SK-N-SH (cell line): ENCODE results near the gene NAV2. TPM values are rescaled to one million over a fixed set of nuclear protein-coding genes. Genes with fewer than 3 reads are reported as not detected.
A peak's percentile ranks its signal among the peaks of the same experiment; 100 is the strongest.

Experiments
- CTCF ChIA-PET: fragments of 300-600, 350-600 bp; formaldehyde crosslinking; extraction: SDS; loops from one replicate; lab custom pipeline; 2021; lab: Yijun Ruan, JAX
- POLR2A ChIA-PET: fragments of 350-600 bp; sonication (Branson Sonifier 250); formaldehyde crosslinking; extraction: SDS; loops from one replicate; lab custom pipeline; 2020; ENCODE audit warnings: antibody characterized with exemption, inconsistent platforms; lab: Yijun Ruan, JAX
- DNase-seq: peaks from one replicate; pipeline ENCODE4 v3.0.0; 2012
- H2AFZ ChIP-seq: fragments of 200-600 bp; sonication (generic); 2 replicates; pipeline ENCODE4 v1.8.1; 2016; ENCODE audit warnings: antibody characterized with exemption, mild to moderate bottlenecking, low read depth
- H3F3A ChIP-seq: fragments of 200-600 bp; sonication (generic); replicated peaks from 2 replicates; pipeline ENCODE3; 2016; ENCODE audit warnings: antibody characterized with exemption, mild to moderate bottlenecking; ENCODE audit not compliant: insufficient read depth
- H3K27ac ChIP-seq, 2 experiments: fragments of 200-500 bp in 1 of 2; fragments of 200-600 bp in 1 of 2; sonication (Bioruptor generic) in 1 of 2; sonication (generic), shearing (Covaris generic) in 1 of 2; 2 replicates each; pipeline versions ENCODE4 v1.5.1 to v1.6.1; 2014 to 2016; ENCODE audit warnings: low read depth in 2 of 2, inconsistent platforms in 1 of 2, low read length in 1 of 2, mild to moderate bottlenecking in 1 of 2, mixed read lengths in 1 of 2
- H3K27me3 ChIP-seq: fragments of 200-600 bp; sonication (generic), shearing (Covaris generic); 2 replicates; pipeline ENCODE4 v1.6.1; 2016; ENCODE audit warnings: mixed run types; ENCODE audit not compliant: insufficient read depth
- H3K36me3 ChIP-seq, 2 experiments: fragments of 200-500 bp in 1 of 2; fragments of 200-600 bp in 1 of 2; sonication (Bioruptor generic) in 1 of 2; sonication (generic) in 1 of 2; replicated peaks in 1 of 2; 2 replicates each; pipeline versions ENCODE3 to v1.5.1; 2014 to 2016; ENCODE audit warnings: low read length in 1 of 2, mild to moderate bottlenecking in 1 of 2; ENCODE audit not compliant: insufficient read depth in 2 of 2, control insufficient read depth in 1 of 2
- H3K4me1 ChIP-seq, 2 experiments: fragments of 200-500 bp in 1 of 2; fragments of 200-600 bp in 1 of 2; sonication (Bioruptor generic) in 1 of 2; sonication (generic), shearing (Covaris generic) in 1 of 2; 2 replicates each; pipeline versions ENCODE4 v1.5.1 to v1.6.1; 2014 to 2016; ENCODE audit warnings: low read depth in 1 of 2, low read length in 1 of 2, mixed run types in 1 of 2; ENCODE audit not compliant: insufficient read depth in 2 of 2, control insufficient read depth in 1 of 2
- H3K4me2 ChIP-seq: fragments of 200-600 bp; sonication (generic), shearing (Covaris generic); 2 replicates; pipeline ENCODE4 v1.6.1; 2017; ENCODE audit warnings: mixed run types
- H3K4me3 ChIP-seq, 2 experiments: fragments of 200-500 bp in 1 of 2; fragments of 200-600 bp in 1 of 2; sonication (Bioruptor generic) in 1 of 2; sonication (generic), shearing (Covaris generic) in 1 of 2; 2 replicates each; pipeline versions ENCODE4 v1.5.1 to v1.8.1; 2014 to 2016; ENCODE audit warnings: low read depth in 2 of 2, inconsistent platforms in 1 of 2, low read length in 1 of 2, mild to moderate bottlenecking in 1 of 2, mixed read lengths in 1 of 2, moderate library complexity in 1 of 2
- H3K79me2 ChIP-seq: fragments of 200-600 bp; sonication (generic); 2 replicates; pipeline ENCODE4 v1.8.1; 2017; ENCODE audit warnings: mild to moderate bottlenecking; ENCODE audit not compliant: insufficient read depth
- H3K9ac ChIP-seq: fragments of 200-600 bp; sonication (generic); 2 replicates; pipeline ENCODE4 v1.6.1; 2017; ENCODE audit warnings: mixed run types
- H3K9me2 ChIP-seq: fragments of 200-600 bp; sonication (generic); 2 replicates; pipeline ENCODE4 v1.6.1; 2017; ENCODE audit warnings: mixed run types
- H3K9me3 ChIP-seq: fragments of 200-600 bp; sonication (generic); 2 replicates; pipeline ENCODE4 v1.6.1; 2017; ENCODE audit warnings: mixed run types, mild to moderate bottlenecking, moderate library complexity
- H4K20me1 ChIP-seq: fragments of 200-600 bp; sonication (generic); 2 replicates; pipeline ENCODE4 v1.6.1; 2017; ENCODE audit warnings: mild to moderate bottlenecking, mixed run types; ENCODE audit not compliant: insufficient read depth
- CHD2 ChIP-seq: fragments of 150-350 bp; IDR thresholded peaks from 2 replicates; pipeline ENCODE4 v1.6.1; 2018; ENCODE audit warnings: low read length; ENCODE audit not compliant: partially characterized antibody
- CTCF ChIP-seq: fragments of 200-600 bp; sonication (generic); IDR thresholded peaks from 2 replicates; pipeline ENCODE4 v1.6.1; 2017; ENCODE audit warnings: antibody characterized with exemption, mild to moderate bottlenecking, moderate library complexity
- ELF1 ChIP-seq: IDR thresholded peaks from 2 replicates; pipeline ENCODE4 v1.4.0; 2012
- EP300 ChIP-seq, 2 experiments: IDR thresholded peaks; 2 replicates each; pipeline versions ENCODE4 v1.4.0 to v1.6.1; 2012; ENCODE audit warnings: borderline replicate concordance in 1 of 2, low read depth in 1 of 2, low read length in 1 of 2
- FOSL2 ChIP-seq: IDR thresholded peaks from 2 replicates; pipeline ENCODE4 v1.4.0; 2012; ENCODE audit warnings: low read depth, mild to moderate bottlenecking, moderate library complexity, borderline replicate concordance
- FOXJ3 ChIP-seq: sonication (generic); formaldehyde crosslinking; IDR thresholded peaks from 2 replicates; pipeline ENCODE4 v1.5.1; 2020; ENCODE audit warnings: mild to moderate bottlenecking, missing genetic modification reagents
- GABPA ChIP-seq: IDR thresholded peaks from 2 replicates; pipeline ENCODE4 v1.4.0; 2012; ENCODE audit warnings: low read depth, mild to moderate bottlenecking
- NFIC ChIP-seq: IDR thresholded peaks from 2 replicates; pipeline ENCODE4 v1.4.0; 2012; ENCODE audit warnings: borderline replicate concordance
- NRF1 ChIP-seq: IDR thresholded peaks from 2 replicates; pipeline ENCODE4 v1.6.1; 2012; ENCODE audit warnings: low read depth, mild to moderate bottlenecking, low read length
- PBX3 ChIP-seq: IDR thresholded peaks from 2 replicates; pipeline ENCODE4; 2012
- RAD21 ChIP-seq: IDR thresholded peaks from 2 replicates; pipeline ENCODE4 v1.6.1; 2012; ENCODE audit warnings: mild to moderate bottlenecking, low read length
- RFX5 ChIP-seq: IDR thresholded peaks from 2 replicates; pipeline ENCODE4 v1.6.1; 2012; ENCODE audit warnings: mild to moderate bottlenecking, improper control_type of control experiment, low read length
- RXRA ChIP-seq: IDR thresholded peaks from 2 replicates; pipeline ENCODE4 v1.4.0; 2012; ENCODE audit warnings: low read depth, mild to moderate bottlenecking, borderline replicate concordance
- SIN3A ChIP-seq: IDR thresholded peaks from 2 replicates; pipeline ENCODE4 v1.6.1; 2012; ENCODE audit warnings: low read depth, mild to moderate bottlenecking, low read length, moderate library complexity, borderline replicate concordance
- TAF1 ChIP-seq: IDR thresholded peaks from 2 replicates; pipeline ENCODE4 v1.6.1; 2012; ENCODE audit warnings: low read depth, mild to moderate bottlenecking, low read length, moderate library complexity, borderline replicate concordance
- USF2 ChIP-seq: fragments of 150-350 bp; IDR thresholded peaks from 2 replicates; pipeline ENCODE4 v1.6.1; 2017; ENCODE audit warnings: antibody characterized with exemption, low read length, low read depth, borderline replicate concordance
- ZBTB33 ChIP-seq: IDR thresholded peaks from 2 replicates; pipeline ENCODE4 v1.4.0; 2012; ENCODE audit warnings: low read depth, borderline replicate concordance
- WGBS: methylation state at CpG from one replicate; pipeline ENCODE4 v1.1.6; 2017; ENCODE audit warnings: low lambda C conversion rate; 5-methylcytosine and 5-hydroxymethylcytosine counted together
- polyA plus RNA-seq, 3 experiments: library from polyadenylated mRNA; depleted of rRNA; stranded (reverse); fragments of >200 nt; gene quantifications; 2 replicates each; pipeline ENCODE4 v1.2.3, GENCODE V29; 2012

NAV2 gene
- polyA plus RNA-seq, 1 of the 3 experiments (the other 2 are of a cell fraction): 26.2 TPM

- 81% methylated on average over 10 of the region's 10 CpGs for WGBS
- Histone ChIP-seq H2AFZ (no peak overlapping the region), H3K9ac (no peak overlapping the region), H3K9me3 (no peaks in the 10 kb centered on the region), H3K27me3 (no peaks in the 10 kb centered on the region), H3K4me2 (no peak overlapping the region), H3K36me3 (peaks cover 37 to 39% of the 10 kb centered on the region in 2 experiments), H3F3A (peaks cover 53% of the 10 kb centered on the region), H3K4me3 (no peak overlapping the region), H3K9me2 (no peaks in the 10 kb centered on the region), H3K4me1 (peaks cover 19 to 26% of the 10 kb centered on the region in 2 experiments), H4K20me1 (no peaks in the 10 kb centered on the region), H3K79me2 (peaks cover 67% of the 10 kb centered on the region), H3K27ac (peak overlapping the region; percentile 44 to 77)
- POLR2A ChIA-PET: no interaction called here
- CTCF ChIA-PET: interaction anchor here (0.7 to 2.7 kb wide), 6 partner anchors 8 to 440 kb away, joined by 3 to 8 read pairs (median 4); no protein-coding TSS in a partner anchor
- no peak for DNase-seq
- TF ChIP-seq RFX5 (no peak), EP300 (IDR thresholded peaks at IDR 0.05; ENCODE audit: borderline replicate concordance in 1 of 2, low read depth in 1 of 2, low read length in 1 of 2) (no peak), CTCF (no peak)
Observed at GRCh38 chr11:19912958-19913892, 200.6 kb downstream of the NAV2 start.

GRCh38 chr11:19913893-19914249 lies 201.2 kb downstream of the NAV2 start:
- Histone ChIP-seq H3K36me3 (peaks cover 33 to 37% of the 10 kb centered on the region in 2 experiments), H2AFZ (no peak overlapping the region), H3K9ac (no peak overlapping the region), H3F3A (peaks cover 60% of the 10 kb centered on the region), H3K4me1 (peaks cover 21 to 26% of the 10 kb centered on the region in 2 experiments), H3K79me2 (peaks cover 60% of the 10 kb centered on the region; the same call in 1 of the 2 replicates), H3K9me3 (no peaks in the 10 kb centered on the region), H3K27me3 (no peaks in the 10 kb centered on the region), H3K4me3 (no peak overlapping the region), H3K9me2 (no peaks in the 10 kb centered on the region), H4K20me1 (no peaks in the 10 kb centered on the region), H3K27ac (peak overlapping the region; percentile 44 to 77; a peak in 3 of 4 replicates), H3K4me2 (no peak overlapping the region)
- WGBS: 91% methylated on average over 3 of the region's 3 CpGs
- DNase-seq: no peak
- ChIA-PET CTCF (interaction anchor here (0.7 to 2.7 kb wide), 3 partner anchors 9 to 356 kb away, joined by 3 to 8 read pairs (median 4); no protein-coding TSS in a partner anchor), POLR2A (no interaction called here)
- TF ChIP-seq SIN3A: no peak
- no peak for TF ChIP-seq NFIC
- TF ChIP-seq ZBTB33: no peak
- no peak for TF ChIP-seq PBX3
- no peak for TF ChIP-seq ELF1
- TF ChIP-seq RFX5: no peak
- TF ChIP-seq TAF1: no peak
- TF ChIP-seq NRF1: no peak
- no peak for TF ChIP-seq RXRA
- TF ChIP-seq GABPA: no peak
- no peak for TF ChIP-seq FOSL2
- no peak for TF ChIP-seq CHD2
- TF ChIP-seq FOXJ3 (CRISPR knock-in tag): no peak
- TF ChIP-seq RAD21: no peak
- no peak for TF ChIP-seq USF2
